ENCODE measurements around the gene UBD.

UBD gene

GRCh38 chr6:29528300-29528931 is 31.1 kb downstream of the UBD start:
- H3K4me3 ChIP-seq (ENCODE audit: low read depth, low read length): no peak overlapping the region
- TF ChIP-seq, protein P1, sequence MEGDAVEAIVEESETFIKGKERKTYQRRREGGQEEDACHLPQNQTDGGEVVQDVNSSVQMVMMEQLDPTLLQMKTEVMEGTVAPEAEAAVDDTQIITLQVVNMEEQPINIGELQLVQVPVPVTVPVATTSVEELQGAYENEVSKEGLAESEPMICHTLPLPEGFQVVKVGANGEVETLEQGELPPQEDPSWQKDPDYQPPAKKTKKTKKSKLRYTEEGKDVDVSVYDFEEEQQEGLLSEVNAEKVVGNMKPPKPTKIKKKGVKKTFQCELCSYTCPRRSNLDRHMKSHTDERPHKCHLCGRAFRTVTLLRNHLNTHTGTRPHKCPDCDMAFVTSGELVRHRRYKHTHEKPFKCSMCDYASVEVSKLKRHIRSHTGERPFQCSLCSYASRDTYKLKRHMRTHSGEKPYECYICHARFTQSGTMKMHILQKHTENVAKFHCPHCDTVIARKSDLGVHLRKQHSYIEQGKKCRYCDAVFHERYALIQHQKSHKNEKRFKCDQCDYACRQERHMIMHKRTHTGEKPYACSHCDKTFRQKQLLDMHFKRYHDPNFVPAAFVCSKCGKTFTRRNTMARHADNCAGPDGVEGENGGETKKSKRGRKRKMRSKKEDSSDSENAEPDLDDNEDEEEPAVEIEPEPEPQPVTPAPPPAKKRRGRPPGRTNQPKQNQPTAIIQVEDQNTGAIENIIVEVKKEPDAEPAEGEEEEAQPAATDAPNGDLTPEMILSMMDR (IDR thresholded peaks at IDR 0.05; ENCODE audit: low read depth, low read length): no peak

DNA sequence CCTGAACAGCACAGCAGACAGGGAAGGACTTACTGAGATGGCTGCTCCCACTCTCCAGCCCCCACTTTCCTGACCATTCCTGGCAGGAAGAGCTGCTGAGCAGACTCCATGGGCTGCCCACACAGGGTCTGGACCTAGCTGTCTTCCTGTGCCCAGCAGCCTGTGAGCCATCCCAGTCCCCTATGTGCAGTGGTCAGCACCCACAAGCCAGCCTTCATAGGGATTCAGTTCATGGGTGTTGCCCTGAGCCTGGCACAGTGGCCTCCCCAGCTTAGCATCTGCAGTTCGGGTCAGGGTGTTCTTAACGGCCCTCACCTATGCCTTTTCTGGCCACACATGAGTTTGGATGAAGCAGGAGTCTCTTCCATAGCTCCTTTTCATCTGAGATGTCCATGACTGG is 32.0 kb downstream of the UBD start:
- no peak overlapping the region for H3K4me3 ChIP-seq (ENCODE audit: low read depth, low read length)
- TF ChIP-seq, protein P1 (IDR thresholded peaks at IDR 0.05; ENCODE audit: low read depth, low read length): no peak

- H3K4me3 ChIP-seq (ENCODE audit: low read depth, low read length): no peak overlapping the region
- TF ChIP-seq, protein P1 (IDR thresholded peaks at IDR 0.05; ENCODE audit: low read depth, low read length): no peak
These were observed 32.4 kb downstream of the UBD start for GRCh38 chr6:29527126-29527525.

DNA sequence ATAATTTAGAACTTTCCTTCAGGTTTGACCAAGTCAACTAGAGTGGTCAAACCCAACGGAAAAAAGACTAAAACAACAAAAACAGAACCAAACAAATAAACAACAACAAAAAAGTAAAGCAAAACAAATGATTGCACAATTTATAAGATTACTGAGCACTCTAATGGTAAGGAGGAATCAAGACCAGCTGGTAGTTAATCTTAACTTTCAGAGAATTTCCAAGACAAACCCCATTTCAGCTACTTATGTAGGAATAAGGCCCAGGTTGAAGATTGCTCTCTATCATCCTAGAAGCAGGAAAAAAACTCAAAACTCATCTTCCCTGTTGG is 34.3 kb downstream of the UBD start:
- H3K4me3 ChIP-seq (ENCODE audit: low read depth, low read length): no peak overlapping the region
- TF ChIP-seq, protein P1 (IDR thresholded peaks at IDR 0.05; ENCODE audit: low read depth, low read length): no peak

DNA sequence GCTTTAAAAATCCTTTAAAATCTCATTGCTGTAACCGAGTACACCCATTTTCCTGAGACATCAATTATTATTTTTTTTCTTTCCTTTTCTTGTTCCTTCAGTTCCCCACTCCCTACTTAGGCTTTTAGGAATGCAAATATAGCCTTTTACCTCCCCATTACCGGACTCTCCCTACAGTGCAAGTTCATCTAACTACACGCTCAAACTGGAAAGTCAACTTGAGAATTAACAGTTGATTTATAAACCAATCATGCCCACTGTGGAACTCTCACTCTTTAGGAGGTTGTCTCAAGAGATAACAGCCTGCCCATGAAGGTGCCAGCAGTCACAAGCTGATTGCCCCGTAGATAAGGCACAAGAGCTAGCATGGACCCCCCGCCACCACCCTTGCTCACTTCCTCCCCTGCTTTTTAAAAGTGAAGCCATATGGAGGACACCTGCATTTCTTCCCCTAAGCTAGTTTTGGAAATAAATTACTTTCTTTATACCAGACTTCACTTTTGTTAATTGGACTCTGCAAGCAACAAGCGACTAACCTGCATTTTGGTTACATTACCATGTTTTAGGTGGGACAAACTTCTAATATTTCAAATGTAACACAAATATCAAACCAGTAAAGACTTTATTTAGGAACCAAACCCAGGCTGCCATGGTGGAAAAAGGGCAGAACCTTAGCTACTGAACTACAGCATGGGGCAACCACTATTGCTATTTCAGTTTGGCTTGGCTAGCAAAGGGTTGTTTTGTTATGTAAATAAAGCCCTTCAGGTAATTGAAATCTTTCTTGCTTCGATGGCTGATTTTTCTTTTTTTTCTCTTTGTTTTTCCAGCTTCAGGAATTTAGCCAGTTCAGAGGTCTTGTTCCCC is 34.9 kb downstream of the UBD start:
- no peak overlapping the region for H3K4me3 ChIP-seq (ENCODE audit: low read depth, low read length)
- TF ChIP-seq, protein P1 (IDR thresholded peaks at IDR 0.05; ENCODE audit: low read depth, low read length): no peak

GRCh38 chr6:29524044-29524443 is 35.5 kb downstream of the UBD start:
- H3K4me3 ChIP-seq (ENCODE audit: low read depth, low read length): no peak overlapping the region
- TF ChIP-seq, protein P1 (IDR thresholded peaks at IDR 0.05; ENCODE audit: low read depth, low read length): no peak

DNA sequence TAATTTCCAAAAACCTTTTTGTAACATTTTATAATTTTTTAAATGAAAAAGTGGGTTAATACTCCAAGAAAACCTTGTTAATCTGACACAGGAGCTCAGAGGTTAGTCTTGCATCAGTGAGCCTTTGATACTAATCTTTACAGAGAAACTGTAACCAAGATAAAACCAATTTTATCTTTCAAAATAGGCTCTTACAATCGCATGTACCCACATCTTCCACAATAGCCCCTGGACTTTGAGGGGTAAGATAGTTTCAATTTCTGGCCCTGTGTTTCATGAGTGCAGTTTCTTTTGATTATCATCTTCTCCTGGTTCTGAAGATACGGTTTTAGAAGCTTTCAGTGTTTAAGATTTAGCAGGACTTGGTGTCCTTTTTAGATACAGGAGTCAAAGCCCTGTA is 37.3 kb downstream of the UBD start:
- TF ChIP-seq, protein P1 (IDR thresholded peaks at IDR 0.05; ENCODE audit: low read depth, low read length): no peak
- H3K4me3 ChIP-seq (ENCODE audit: low read depth, low read length): no peak overlapping the region

Measured in WI38 (cell line).